GM19099 (cell line): ENCODE measurements around the gene CD300H.

ENCODE experiments used
- POLR2A ChIP-seq: IDR thresholded peaks from 3 replicates; pipeline ENCODE4 v1.6.1; 2011; ENCODE audit warnings: low read depth; ENCODE audit not compliant: insufficient read length; ENCODE audit errors: extremely low read depth

Gene CD300H

GRCh38 chr17:74512036-74512435 lies 55.3 kb downstream of the CD300H start:
- TF ChIP-seq POLR2A, result no peak
